Testis (tissue), 2 donors: ENCODE results near the gene C1orf116.

Experiments
- CTCF ChIP-seq, 3 experiments: fragments of 450-650 bp in 2 of 3; fragments of 200-600 bp in 1 of 3; sonication (generic) in 1 of 3; IDR thresholded peaks; one replicate each; pipeline ENCODE4 v1.5.1; 2016 to 2019; ENCODE audit warnings: antibody characterized with exemption in 3 of 3, mild to moderate bottlenecking in 2 of 3, moderate library complexity in 1 of 3
- POLR2A ChIP-seq: fragments of 450-650 bp; IDR thresholded peaks from one replicate; pipeline ENCODE4 v1.6.1; 2017; ENCODE audit warnings: antibody characterized with exemption, mild to moderate bottlenecking, moderate library complexity

DNA sequence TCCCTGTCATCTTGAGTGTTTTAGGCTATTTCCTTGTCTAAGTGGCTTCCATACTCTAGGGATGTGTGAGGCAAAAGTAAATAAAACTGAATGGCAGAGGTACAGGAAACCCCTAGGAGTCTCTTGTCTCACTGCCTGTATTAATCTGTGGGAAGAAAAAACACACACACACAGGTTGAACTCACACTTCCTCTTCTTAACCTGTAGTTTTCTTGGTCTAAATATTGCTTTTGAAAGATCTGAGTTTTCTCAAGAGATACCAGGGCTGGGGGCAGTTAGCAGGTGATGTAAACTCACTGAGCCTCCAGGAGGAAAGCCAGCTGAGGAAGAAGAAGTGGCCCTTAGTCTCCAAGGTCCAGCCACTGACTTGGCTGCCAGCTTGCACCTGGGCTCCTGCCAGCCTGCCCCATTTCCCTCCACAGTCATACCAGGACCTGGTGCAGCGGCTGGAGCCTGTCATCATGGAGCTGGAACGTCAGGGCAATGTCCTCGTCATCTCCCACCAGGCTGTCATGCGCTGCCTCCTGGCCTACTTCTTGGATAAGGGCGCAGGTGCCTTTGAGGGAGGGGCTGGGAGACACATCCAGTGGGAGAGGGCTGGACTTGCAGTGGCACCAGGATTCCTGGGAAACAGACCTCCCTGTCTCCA lies 37.4 kb upstream of the C1orf116 start:
- TF ChIP-seq CTCF (IDR thresholded peaks at IDR 0.05) = no peak
- no peak for TF ChIP-seq POLR2A
